H1 (cell line): ENCODE results near the gene PC. TPM values are rescaled to one million over a fixed set of nuclear protein-coding genes. Genes with fewer than 3 reads are reported as not detected.

Experiments used
- CTCF ChIA-PET: fragments of 300-600 bp; sonication (Branson Sonifier 250); formaldehyde crosslinking; loops from one replicate; lab custom pipeline; 2021; ENCODE audit not compliant: partially characterized antibody; lab: Charles Lee
- POLR2A ChIA-PET: fragments of 300-600 bp; sonication (Branson Sonifier 250); formaldehyde crosslinking; loops from one replicate; lab custom pipeline; 2021; ENCODE audit warnings: inconsistent platforms; ENCODE audit not compliant: partially characterized antibody; lab: Charles Lee
- DNase-seq, 2 experiments: peaks; one replicate each; pipeline versions ENCODE4 v3.0.0 to v3.0.0-alpha.2; 2010 to 2022; ENCODE audit warnings: low spot score in 2 of 2, low read depth in 1 of 2, mixed read lengths in 1 of 2
- FAIRE-seq: peaks from 2 replicates; lab custom pipeline; 2011; peaks lifted over from hg19 to GRCh38; lab: Jason Lieb, UNC
- H2AFZ ChIP-seq: 2 replicates; pipeline ENCODE4 v1.8.1; 2012; ENCODE audit warnings: low read length, inconsistent platforms
- H2AK5ac ChIP-seq: 2 replicates; pipeline ENCODE4 v1.6.1; 2013; ENCODE audit warnings: low read depth, low read length
- H2BK120ac ChIP-seq: replicated peaks from 2 replicates; pipeline ENCODE3; 2013; ENCODE audit warnings: low read depth, low read length, inconsistent platforms
- H2BK12ac ChIP-seq: 2 replicates; pipeline ENCODE4 v1.6.1; 2013; ENCODE audit warnings: low read depth, low read length
- H2BK15ac ChIP-seq: 2 replicates; pipeline ENCODE4 v1.6.1; 2013; ENCODE audit warnings: low read length
- H2BK20ac ChIP-seq: 2 replicates; pipeline ENCODE4 v1.6.1; 2013; ENCODE audit warnings: low read length
- H2BK5ac ChIP-seq: 2 replicates; pipeline ENCODE4 v1.6.1; 2013; ENCODE audit warnings: low read depth, low read length
- H3K14ac ChIP-seq: 2 replicates; pipeline ENCODE4 v1.6.1; 2013; ENCODE audit warnings: inconsistent platforms; ENCODE audit not compliant: insufficient read length
- H3K18ac ChIP-seq: 2 replicates; pipeline ENCODE4 v1.6.1; 2013; ENCODE audit warnings: low read length; ENCODE audit errors: extremely low read depth
- H3K23ac ChIP-seq: 2 replicates; pipeline ENCODE4 v1.6.1; 2013; ENCODE audit warnings: inconsistent platforms; ENCODE audit not compliant: insufficient read length
- H3K23me2 ChIP-seq: 2 replicates; pipeline ENCODE4 v1.6.1; 2013; ENCODE audit warnings: low read depth, low read length
- H3K27ac ChIP-seq: 2 replicates; pipeline ENCODE4 v1.6.1; 2011; ENCODE audit warnings: low read depth, low read length, inconsistent platforms
- H3K27me3 ChIP-seq, 4 experiments: replicated peaks in 1 of 4; 1 replicate in 1 of 4; 2 replicates in 3 of 4; pipeline versions ENCODE4 v1.6.1 to v1.8.1; 2011 to 2013; ENCODE audit warnings: low read length in 3 of 4, mild to moderate bottlenecking in 3 of 4, inconsistent platforms in 2 of 4, mixed read lengths in 2 of 4, moderate library complexity in 1 of 4; ENCODE audit not compliant: control insufficient read depth in 3 of 4, insufficient read depth in 3 of 4; ENCODE audit errors: extremely low read depth in 1 of 4
- H3K36me3 ChIP-seq, 4 experiments: 2 replicates each; pipeline versions ENCODE4 v1.6.1 to v1.8.1; 2011 to 2013; ENCODE audit warnings: mild to moderate bottlenecking in 4 of 4, low read length in 3 of 4, moderate library complexity in 2 of 4, control low read depth in 1 of 4, inconsistent platforms in 1 of 4; ENCODE audit not compliant: insufficient read depth in 4 of 4, control insufficient read depth in 2 of 4
- H3K4ac ChIP-seq: replicated peaks from 2 replicates; pipeline ENCODE3; 2013; ENCODE audit warnings: low read length, low read depth, mixed read lengths, inconsistent platforms; ENCODE audit not compliant: insufficient read length
- H3K4me1 ChIP-seq, 4 experiments: replicated peaks in 1 of 4; 1 replicate in 1 of 4; 2 replicates in 3 of 4; pipeline versions ENCODE4 v1.6.1 to v1.8.1; 2011 to 2013; ENCODE audit warnings: low read length in 3 of 4, inconsistent platforms in 2 of 4, mixed read lengths in 1 of 4; ENCODE audit not compliant: insufficient read depth in 4 of 4, control insufficient read depth in 3 of 4
- H3K4me2 ChIP-seq, 2 experiments: 2 replicates each; pipeline versions ENCODE4 v1.6.1 to v1.8.1; 2011 to 2013; ENCODE audit warnings: low read depth in 2 of 2, low read length in 2 of 2, control low read depth in 1 of 2, inconsistent platforms in 1 of 2, mild to moderate bottlenecking in 1 of 2; ENCODE audit not compliant: insufficient read depth in 1 of 2
- H3K4me3 ChIP-seq, 4 experiments: fragments of 200-600, 300-600 bp in 1 of 4; sonication (generic), shearing (Covaris generic), sonication (Bioruptor Twin) in 1 of 4; 2 replicates each; pipeline versions ENCODE4 v1.5.1 to v1.8.1; 2011 to 2016; ENCODE audit warnings: low read length in 4 of 4, low read depth in 3 of 4, control low read depth in 2 of 4, inconsistent platforms in 2 of 4, mild to moderate bottlenecking in 2 of 4, mixed read lengths in 1 of 4, moderate library complexity in 1 of 4; ENCODE audit not compliant: insufficient read depth in 2 of 4; ENCODE audit errors: extremely low read depth in 1 of 4
- H3K56ac ChIP-seq: replicated peaks from 2 replicates; pipeline ENCODE3; 2013; ENCODE audit warnings: low read depth, mild to moderate bottlenecking, mixed read lengths, low read length, inconsistent platforms; ENCODE audit not compliant: insufficient read length
- H3K79me1 ChIP-seq: 2 replicates; pipeline ENCODE4 v1.6.1; 2013; ENCODE audit warnings: low read depth, low read length, control low read depth
- H3K79me2 ChIP-seq, 2 experiments: 2 replicates each; pipeline versions ENCODE4 v1.6.1 to v1.8.1; 2012 to 2013; ENCODE audit warnings: low read length in 2 of 2, mild to moderate bottlenecking in 2 of 2, inconsistent platforms in 1 of 2; ENCODE audit not compliant: insufficient read depth in 2 of 2, control insufficient read depth in 1 of 2
- H3K9ac ChIP-seq, 4 experiments: replicated peaks in 1 of 4; 1 replicate in 1 of 4; 2 replicates in 3 of 4; pipeline versions ENCODE4 v1.6.1 to v1.8.1; 2011 to 2013; ENCODE audit warnings: low read depth in 3 of 4, low read length in 3 of 4, control low read depth in 2 of 4, mild to moderate bottlenecking in 2 of 4, moderate library complexity in 2 of 4, inconsistent platforms in 1 of 4; ENCODE audit errors: extremely low read depth in 1 of 4
- H3K9me3 ChIP-seq, 2 experiments: 2 replicates each; pipeline versions ENCODE4 v1.6.1 to v1.8.1; 2012 to 2013; ENCODE audit warnings: mild to moderate bottlenecking in 2 of 2, moderate library complexity in 2 of 2, control low read depth in 1 of 2, inconsistent platforms in 1 of 2, low read depth in 1 of 2, low read length in 1 of 2, mixed read lengths in 1 of 2; ENCODE audit not compliant: insufficient read depth in 2 of 2
- H4K20me1 ChIP-seq, 2 experiments: replicated peaks in 1 of 2; 2 replicates each; pipeline versions ENCODE3 to v1.8.1; 2011 to 2013; ENCODE audit warnings: inconsistent platforms in 2 of 2, low read length in 2 of 2, mild to moderate bottlenecking in 1 of 2; ENCODE audit not compliant: insufficient read depth in 2 of 2, control insufficient read depth in 1 of 2
- H4K5ac ChIP-seq: 2 replicates; pipeline ENCODE4 v1.6.1; 2013; ENCODE audit warnings: low read length, low read depth, mixed read lengths, inconsistent platforms; ENCODE audit not compliant: insufficient read length
- H4K8ac ChIP-seq: 2 replicates; pipeline ENCODE4 v1.8.0; 2013; ENCODE audit warnings: mild to moderate bottlenecking, moderate library complexity, low read length, inconsistent platforms; ENCODE audit not compliant: insufficient read depth; ENCODE audit errors: extremely low read depth
- H4K91ac ChIP-seq: replicated peaks from 2 replicates; pipeline ENCODE3; 2013; ENCODE audit warnings: low read length, mixed read lengths, inconsistent platforms; ENCODE audit not compliant: insufficient read length
- EP300 ChIP-seq, 2 experiments: IDR thresholded peaks; 1 replicate in 1 of 2; 2 replicates in 1 of 2; pipeline ENCODE4 v1.6.1; 2011 to 2012; ENCODE audit warnings: low read depth in 2 of 2, low read length in 2 of 2, mild to moderate bottlenecking in 2 of 2, borderline replicate concordance in 1 of 2, inconsistent platforms in 1 of 2, moderate library complexity in 1 of 2
- GABPA ChIP-seq: IDR thresholded peaks from 2 replicates; pipeline ENCODE4 v1.6.1; 2011; ENCODE audit warnings: mild to moderate bottlenecking, low read length, moderate library complexity, borderline replicate concordance; ENCODE audit not compliant: insufficient read depth
- HDAC6 ChIP-seq: IDR thresholded peaks from one replicate; pipeline ENCODE4 v1.7.1; 2012; ENCODE audit warnings: low read depth, mild to moderate bottlenecking, inconsistent platforms, low read length, moderate library complexity
- PHF8 ChIP-seq: fragments of 200-600 bp; sonication (generic); conservative IDR thresholded peaks from 2 replicates; pipeline ENCODE4 v1.7.1; 2012; ENCODE audit warnings: low read depth, mild to moderate bottlenecking, inconsistent platforms, low read length, moderate library complexity
- POU5F1 ChIP-seq: IDR thresholded peaks from 2 replicates; pipeline ENCODE4 v1.6.1; 2011; ENCODE audit warnings: low read depth, mild to moderate bottlenecking, low read length, moderate library complexity
- RFX5 ChIP-seq: IDR thresholded peaks from 2 replicates; pipeline ENCODE4 v1.6.1; 2011; ENCODE audit warnings: low read depth, low read length, improper control_type of control experiment, borderline replicate concordance
- SIRT6 ChIP-seq: IDR thresholded peaks from one replicate; pipeline ENCODE4 v1.7.1; 2012; ENCODE audit warnings: low read length, inconsistent platforms
- SP1 ChIP-seq: IDR thresholded peaks from 2 replicates; pipeline ENCODE4 v1.6.1; 2011; ENCODE audit warnings: low read depth, low read length
- SRF ChIP-seq: IDR thresholded peaks from 2 replicates; pipeline ENCODE4 v1.6.1; 2011; ENCODE audit warnings: mild to moderate bottlenecking, low read depth, low read length, moderate library complexity
- WGBS, 2 experiments: shearing (Covaris generic) in 1 of 2; methylation state at CpG; one replicate each; pipeline versions ENCODE4 v1.1.6 to v1.1.7; 2013 to 2015; ENCODE audit warnings: low lambda C conversion rate in 2 of 2, mixed read lengths in 2 of 2, inconsistent platforms in 1 of 2, low coverage in 1 of 2, missing lambda C conversion rate in 1 of 2; ENCODE audit not compliant: insufficient replicate concordance in 2 of 2, insufficient coverage in 1 of 2, insufficient read length in 1 of 2; ENCODE audit errors: extremely low coverage in 1 of 2, missing lambda C conversion rate in 1 of 2; 5-methylcytosine and 5-hydroxymethylcytosine counted together
- polyA plus RNA-seq, 7 experiments: library from polyadenylated mRNA; depleted of rRNA in 3 of 7; stranded (reverse) in 5 of 7; unstranded in 2 of 7; fragments of >200 nt in 5 of 7; fragments of 200-250 nt in 2 of 7; gene quantifications; 1 replicate in 5 of 7; 2 replicates in 1 of 7; 4 replicates in 1 of 7; pipeline versions ENCODE4 v1.2.1 to v1.2.3, GENCODE V29; 2011 to 2013; ENCODE audit warnings: missing spikeins in 2 of 7, mixed read lengths in 2 of 7
- total RNA-seq: library from RNA; stranded (reverse); fragmentation: NEBNext Ultra II Directional; extraction: Animal tissue kit (Norgen Biotek cat#: 25700); gene quantifications from 2 replicates; pipeline ENCODE4 v1.2.1, GENCODE V29; 2021
- TF ChIP-seq, protein P1 (sequence below): IDR thresholded peaks from 2 replicates; pipeline ENCODE4 v1.6.1; 2011; ENCODE audit warnings: low read depth, mild to moderate bottlenecking, low read length; ENCODE audit not compliant: insufficient read depth

PC gene
- total and polyA plus RNA-seq, 2 of the 8 experiments (the other 6 are each of a cell fraction or from before 2014, with no cell fraction given): 11.5 to 27.5 TPM

DNA sequence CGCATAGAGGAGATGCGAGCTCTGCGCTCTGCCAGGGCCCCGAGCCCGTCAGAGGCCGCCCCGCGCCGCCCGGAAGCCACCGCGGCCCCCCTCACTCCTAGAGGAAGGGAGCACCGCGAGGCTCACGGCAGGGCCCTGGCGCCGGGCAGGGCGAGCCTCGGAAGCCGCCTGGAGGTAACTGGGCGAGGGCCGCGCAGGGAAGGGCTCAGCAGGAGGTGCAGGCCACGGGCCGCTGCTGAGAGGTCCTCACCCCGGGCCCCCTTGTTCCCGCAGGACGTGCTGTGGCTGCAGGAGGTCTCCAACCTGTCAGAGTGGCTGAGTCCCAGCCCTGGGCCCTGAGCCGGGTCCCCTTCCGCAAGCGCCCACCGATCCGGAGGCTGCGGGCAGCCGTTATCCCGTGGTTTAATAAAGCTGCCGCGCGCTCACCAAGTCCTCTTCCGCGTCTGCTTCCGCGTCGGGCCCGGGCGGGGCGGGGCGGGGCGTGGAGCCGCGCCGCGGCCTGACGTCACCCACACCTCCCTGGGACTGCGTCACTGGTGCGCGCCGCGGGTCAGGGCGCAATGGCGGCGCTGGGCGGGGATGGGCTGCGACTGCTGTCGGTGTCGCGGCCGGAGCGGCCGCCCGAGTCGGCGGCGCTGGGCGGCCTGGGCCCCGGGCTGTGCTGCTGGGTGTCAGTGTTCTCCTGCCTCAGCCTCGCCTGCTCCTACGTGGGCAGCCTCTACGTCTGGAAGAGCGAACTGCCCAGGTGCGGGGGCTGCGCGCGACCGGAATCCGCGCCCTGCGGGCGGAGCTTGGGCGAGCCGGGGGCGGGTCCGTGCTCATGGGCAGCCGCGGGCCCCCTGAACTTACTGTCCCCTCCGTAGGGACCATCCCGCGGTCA lies 115.0 kb downstream of the PC start, which contains the start of gene RCE1:
Gene RCE1, plus strand, starts transcription at position 546 of the 880 bp plus-strand sequence. Its CDS starts 15 bp downstream, at position 561.
- peak within 1 kb of the TSS; percentile 93 for H2BK5ac ChIP-seq
- peaks cover 18% of the 10 kb centered on the region for H3K79me1 ChIP-seq
- H3K27me3 ChIP-seq: no peaks in the 10 kb centered on the region
- H3K4me2 ChIP-seq: peak within 1 kb of the TSS; percentile 93 to 94
- H4K20me1 ChIP-seq: peaks cover 4 to 13% of the 10 kb centered on the region in 2 experiments
- H3K14ac ChIP-seq: no peak within 1 kb of the TSS
- H3K23ac ChIP-seq: no peak within 1 kb of the TSS
- peak within 1 kb of the TSS; percentile 88 for H3K18ac ChIP-seq
- H3K4me1 ChIP-seq: peaks cover 0 to 11% (median 3%) of the 10 kb centered on the region in 4 experiments; a peak in 4 of 7 replicates
- WGBS, 2 experiments: 1% methylated on average over 66 of the region's 98 CpGs; no CpG with 5 or more reads in 1 of the 2 experiments
- H4K91ac ChIP-seq: peak within 1 kb of the TSS; percentile 95
- H3K79me2 ChIP-seq: peaks cover 0 to 26% of the 10 kb centered on the region in 2 experiments; a peak in 3 of 4 replicates
- peak within 1 kb of the TSS; percentile 79 to 92 (median 90) for H3K4me3 ChIP-seq
- peak within 1 kb of the TSS; percentile 99 for H4K8ac ChIP-seq
- no peaks in the 10 kb centered on the region for H3K9me3 ChIP-seq
- H3K4ac ChIP-seq: no peak within 1 kb of the TSS
- H2BK120ac ChIP-seq: no peak within 1 kb of the TSS
- peak within 1 kb of the TSS; percentile 92 for H4K5ac ChIP-seq
- ChIA-PET CTCF (interaction anchor here (0.6 to 7.1 kb wide), 13 partner anchors 9 to 352 kb away, joined by 3 to 57 read pairs (median 10); partner anchors contain the start of genes C11orf86 and RBM4B), POLR2A (interaction anchor here (0.6 to 4.2 kb wide), 31 partner anchors 11 to 419 kb away, joined by 3 to 53 read pairs (median 4); partner anchors contain the start of genes C11orf86 and SPTBN2)
- H3K27ac ChIP-seq: peak within 1 kb of the TSS; percentile 88
- no peak within 1 kb of the TSS for H2BK15ac ChIP-seq
- peaks cover 9% of the 10 kb centered on the region for H3K23me2 ChIP-seq
- no peak within 1 kb of the TSS for H2BK20ac ChIP-seq
- H3K36me3 ChIP-seq: peaks cover 8 to 38% (median 18%) of the 10 kb centered on the region in 4 experiments
- peak within 1 kb of the TSS; percentile 90 to 98 (median 94) for H3K9ac ChIP-seq
- peak within 1 kb of the TSS; percentile 80 for H3K56ac ChIP-seq
- peak within 1 kb of the TSS; percentile 39; the same call in 1 of the 2 replicates for H2AK5ac ChIP-seq
- H2AFZ ChIP-seq: 0 out of 2 replicates have a peak within 1 kb of the TSS, but pooled peaks have one; percentile 70
- no peak within 1 kb of the TSS for H2BK12ac ChIP-seq
- peak in 1 of 2 experiments; percentile 96 for DNase-seq
- no peak for FAIRE-seq
- peak; percentile 49; the same call in 1 of the 2 replicates for TF ChIP-seq SP1
- no peak for TF ChIP-seq RFX5
- peak; percentile 98 for TF ChIP-seq PHF8
- TF ChIP-seq, protein P1, sequence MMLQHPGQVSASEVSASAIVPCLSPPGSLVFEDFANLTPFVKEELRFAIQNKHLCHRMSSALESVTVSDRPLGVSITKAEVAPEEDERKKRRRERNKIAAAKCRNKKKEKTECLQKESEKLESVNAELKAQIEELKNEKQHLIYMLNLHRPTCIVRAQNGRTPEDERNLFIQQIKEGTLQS: peak; percentile 73
- TF ChIP-seq SIRT6: no peak
- TF ChIP-seq EP300 (IDR thresholded peaks at IDR 0.05; ENCODE audit: borderline replicate concordance in 1 of 2, low read depth in 2 of 2, low read length in 2 of 2): peak in 1 of 2 experiments; percentile 40; a peak in 1 of 3 replicates
- TF ChIP-seq GABPA: no peak
- peak; percentile 80 for TF ChIP-seq SRF
- TF ChIP-seq HDAC6: no peak
- TF ChIP-seq POU5F1: no peak
